D721Med (cell line): ENCODE data around the gene HCAR2.
"Not testable (repeated sequence)": the region's sequence is repeated elsewhere in the genome, so short reads cannot be mapped to it uniquely, and the experiment has no call there.

Source experiments
- DNase-seq: peaks from one replicate; pipeline ENCODE4 v3.0.0; 2011; ENCODE audit warnings: low spot score; ENCODE audit not compliant: insufficient read length
- FAIRE-seq: peaks from 2 replicates; lab custom pipeline; 2011; peaks lifted over from hg19 to GRCh38; lab: Jason Lieb, UNC
- TF ChIP-seq, protein P1 (sequence below): IDR thresholded peaks from 2 replicates; pipeline ENCODE4 v1.5.1; 2012; ENCODE audit warnings: mild to moderate bottlenecking, control low read depth; ENCODE audit not compliant: insufficient read depth; ENCODE audit errors: missing control alignments

Gene HCAR2

GRCh38 chr12:122700038-122700710 lies 3.0 kb downstream of the HCAR2 start:
- DNase-seq, FAIRE-seq: not testable (repeated sequence)

DNA sequence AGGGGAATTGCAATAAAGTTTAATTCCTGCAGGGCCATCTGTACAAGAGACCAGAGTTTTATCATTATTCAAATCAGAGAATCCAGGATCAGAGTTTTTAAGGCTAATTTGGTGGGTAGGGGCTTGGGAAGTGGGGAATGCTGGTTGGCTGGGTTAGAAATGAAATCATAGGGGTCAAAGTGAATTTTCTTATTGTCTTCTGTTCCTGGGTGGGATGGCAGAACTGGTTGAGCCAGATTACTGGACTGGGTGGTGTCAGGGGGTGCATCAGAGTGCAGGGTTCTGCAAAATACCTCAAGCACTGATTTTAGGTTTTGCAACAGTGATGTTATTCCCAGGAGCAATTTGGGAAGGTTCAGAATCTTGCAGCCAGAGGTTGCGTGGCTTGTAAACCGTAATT lies 6.2 kb downstream of the HCAR2 start:
- DNase-seq, FAIRE-seq: not testable (repeated sequence)

DNA sequence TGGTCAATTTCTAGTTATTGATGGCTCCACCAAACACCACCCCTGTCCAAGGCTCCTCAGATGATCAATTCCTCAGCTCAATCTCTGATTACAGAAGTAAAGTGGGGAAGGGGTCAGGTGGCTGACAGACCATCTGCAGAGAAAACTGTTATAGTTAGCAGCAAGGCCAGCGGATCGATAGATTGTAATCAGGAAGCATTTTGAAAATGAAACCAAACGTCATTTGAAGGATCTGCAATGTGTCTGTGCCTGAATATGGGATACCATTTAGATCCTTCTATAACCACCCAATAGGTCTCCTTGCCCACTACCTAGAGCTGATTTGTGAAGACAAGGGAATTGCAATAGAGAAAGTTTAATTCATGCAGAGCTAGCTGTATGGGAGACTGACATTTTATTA lies 11.6 kb downstream of the HCAR2 start:
- no peak for DNase-seq
- TF ChIP-seq, protein P1, sequence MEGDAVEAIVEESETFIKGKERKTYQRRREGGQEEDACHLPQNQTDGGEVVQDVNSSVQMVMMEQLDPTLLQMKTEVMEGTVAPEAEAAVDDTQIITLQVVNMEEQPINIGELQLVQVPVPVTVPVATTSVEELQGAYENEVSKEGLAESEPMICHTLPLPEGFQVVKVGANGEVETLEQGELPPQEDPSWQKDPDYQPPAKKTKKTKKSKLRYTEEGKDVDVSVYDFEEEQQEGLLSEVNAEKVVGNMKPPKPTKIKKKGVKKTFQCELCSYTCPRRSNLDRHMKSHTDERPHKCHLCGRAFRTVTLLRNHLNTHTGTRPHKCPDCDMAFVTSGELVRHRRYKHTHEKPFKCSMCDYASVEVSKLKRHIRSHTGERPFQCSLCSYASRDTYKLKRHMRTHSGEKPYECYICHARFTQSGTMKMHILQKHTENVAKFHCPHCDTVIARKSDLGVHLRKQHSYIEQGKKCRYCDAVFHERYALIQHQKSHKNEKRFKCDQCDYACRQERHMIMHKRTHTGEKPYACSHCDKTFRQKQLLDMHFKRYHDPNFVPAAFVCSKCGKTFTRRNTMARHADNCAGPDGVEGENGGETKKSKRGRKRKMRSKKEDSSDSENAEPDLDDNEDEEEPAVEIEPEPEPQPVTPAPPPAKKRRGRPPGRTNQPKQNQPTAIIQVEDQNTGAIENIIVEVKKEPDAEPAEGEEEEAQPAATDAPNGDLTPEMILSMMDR, result no peak
- no peak for FAIRE-seq

DNA sequence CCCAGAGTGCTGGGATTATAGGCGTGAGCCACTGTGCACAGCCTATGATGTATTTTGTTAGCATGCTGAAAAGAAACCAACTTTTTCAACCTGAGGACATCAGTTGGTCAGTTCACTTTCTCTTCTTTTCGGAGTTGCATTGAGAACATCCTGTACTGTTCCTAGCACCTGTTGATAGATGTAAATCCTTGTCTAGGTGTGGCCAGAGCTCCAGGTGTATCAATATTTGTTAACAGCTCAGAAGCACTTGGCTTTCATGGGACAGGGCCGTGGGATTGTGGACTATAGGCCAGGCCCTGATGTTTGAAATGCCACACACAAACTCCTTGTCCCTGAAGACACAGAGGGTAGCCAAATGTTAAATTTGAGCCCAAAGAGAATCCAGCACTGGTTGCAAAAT lies 14.9 kb downstream of the HCAR2 start:
- no peak for DNase-seq

GRCh38 chr12:122687086-122687485 lies 16.1 kb downstream of the HCAR2 start:
- FAIRE-seq (no peak), DNase-seq (no peak)
- TF ChIP-seq, protein P1, result no peak

More for the DNA sequence above, 14.9 kb downstream of the HCAR2 start:
- no peak for FAIRE-seq
- TF ChIP-seq, protein P1, result no peak

DNA sequence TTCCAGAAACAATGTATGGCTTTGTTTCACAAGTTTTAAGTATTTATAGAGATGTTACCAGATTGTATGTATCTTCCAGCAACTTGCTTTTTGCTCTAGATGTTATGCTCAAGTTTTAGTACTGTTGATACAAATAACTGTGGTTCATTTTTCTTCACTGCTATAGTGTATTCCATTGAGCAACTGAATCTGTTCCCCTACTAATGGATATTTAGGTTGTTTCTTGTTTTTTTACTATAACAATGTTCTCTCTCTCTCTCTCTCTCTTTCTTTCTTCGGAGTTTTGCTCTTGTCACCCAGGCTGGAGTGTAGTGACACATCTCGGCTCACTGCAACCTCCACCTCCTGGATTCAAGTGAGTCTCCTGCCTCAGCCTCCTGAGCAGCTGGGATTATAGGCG lies 16.6 kb downstream of the HCAR2 start:
- DNase-seq (no peak), FAIRE-seq (no peak)
- TF ChIP-seq, protein P1, result no peak

DNA sequence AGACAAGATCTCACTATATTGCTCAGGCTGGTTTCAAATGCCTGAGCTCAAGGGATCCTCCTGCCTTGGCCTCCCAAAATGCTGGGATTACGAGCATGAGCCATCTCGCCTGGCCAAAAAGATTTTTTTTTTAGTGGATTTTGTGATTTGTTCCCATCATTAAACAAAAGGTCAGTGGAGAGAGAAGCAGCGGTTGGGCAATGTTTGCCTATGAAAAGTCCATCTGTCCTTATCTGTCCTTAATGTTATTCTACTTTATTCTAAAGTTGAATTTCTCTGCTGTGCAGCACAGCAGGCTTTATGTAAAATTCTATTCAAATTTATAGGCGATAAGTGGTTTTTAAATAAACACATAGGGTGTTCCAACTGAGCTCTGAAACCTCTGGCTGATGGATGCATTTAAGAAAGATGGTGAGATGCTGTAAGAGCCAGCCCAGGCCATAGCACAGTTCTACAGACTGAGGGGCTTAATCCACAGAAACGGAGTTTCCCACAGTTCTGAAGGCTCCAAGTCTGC lies 18.8 kb downstream of the HCAR2 start:
- no peak for FAIRE-seq
- TF ChIP-seq, protein P1, result no peak
- no peak for DNase-seq

- TF ChIP-seq, protein P1, result no peak
- FAIRE-seq (no peak), DNase-seq (no peak)
Observed at GRCh38 chr12:122681814-122682213, 21.3 kb downstream of the HCAR2 start.

GRCh38 chr12:122680989-122681388 lies 22.2 kb downstream of the HCAR2 start:
- FAIRE-seq, DNase-seq: not testable (repeated sequence)

DNA sequence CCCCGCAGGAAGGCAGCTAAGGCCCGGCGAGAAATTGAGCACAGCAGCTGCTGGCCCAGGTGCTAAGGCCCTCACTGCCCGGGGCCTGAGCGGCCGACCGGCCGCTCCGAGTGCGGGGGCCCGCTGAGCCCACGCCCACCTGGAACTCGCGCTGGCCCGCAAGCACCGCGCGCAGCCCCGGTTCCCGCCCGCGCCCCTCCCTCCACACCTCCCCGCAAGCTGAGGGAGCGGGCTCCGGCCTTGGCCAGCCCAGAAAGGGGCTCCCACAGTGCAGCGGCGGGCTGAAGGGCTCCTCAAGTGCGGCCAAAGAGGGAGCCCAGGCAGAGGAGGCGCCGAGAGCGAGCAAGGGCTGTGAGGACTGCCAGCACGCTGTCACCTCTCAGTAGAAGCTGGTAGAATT lies 26.4 kb downstream of the HCAR2 start:
- not testable (repeated sequence) for FAIRE-seq, DNase-seq

DNA sequence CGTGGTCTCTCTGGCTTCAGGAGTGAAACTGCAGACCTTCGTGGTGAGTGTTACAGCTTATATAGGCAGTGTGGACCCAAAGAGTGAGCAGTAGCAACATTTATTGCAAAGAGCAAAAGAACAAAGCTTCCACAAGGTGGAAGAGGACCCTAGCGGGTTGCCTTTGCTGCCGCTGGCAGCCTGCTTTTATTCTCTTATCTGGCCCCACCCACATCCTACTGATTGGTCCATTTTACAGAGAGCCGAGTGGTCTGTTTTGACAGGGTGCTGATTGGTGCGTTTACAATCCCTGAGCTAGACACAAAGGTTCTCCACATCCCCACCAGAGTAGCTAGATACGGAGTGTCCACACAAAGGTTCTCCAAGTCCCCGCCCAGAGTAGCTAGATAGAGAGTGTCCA lies 27.1 kb downstream of the HCAR2 start:
- not testable (repeated sequence) for FAIRE-seq, DNase-seq
